Stimulated activated CD8-positive, alpha-beta memory T cell treated with anti-CD3 and anti-CD28 coated beads, Interleukin-15, amount 100 ng/mL, for 48 hours (primary cell): ENCODE data around the gene ODAD4.

Source experiments
- DNase-seq, 2 donors: peaks; one replicate each; pipeline ENCODE4 v3.0.0-alpha.2; 2020; ENCODE audit warnings: low read depth in 2 of 2

The ODAD4 gene

GRCh38 chr17:41930009-41930832 lies at the start of gene ODAD4:
Gene ODAD4, plus strand, starts transcription at chr17:41930617. Its CDS starts 107 bp downstream, at chr17:41930724.
- peak; percentile 93 to 95 for DNase-seq

GRCh38 chr17:41882756-41883155 lies 47.7 kb upstream of the ODAD4 start:
- DNase-seq = no peak

GRCh38 chr17:41885733-41886132 lies 44.7 kb upstream of the ODAD4 start:
- no peak for DNase-seq

GRCh38 chr17:41888332-41888965 lies 42.0 kb upstream of the ODAD4 start:
- no peak for DNase-seq

- DNase-seq = no peak
Measured at GRCh38 chr17:41891135-41892020, 39.0 kb upstream of the ODAD4 start.

- DNase-seq = no peak
Measured at GRCh38 chr17:41892021-41892376, 38.4 kb upstream of the ODAD4 start.

- no peak for DNase-seq
Measured at GRCh38 chr17:41893384-41893783, 37.0 kb upstream of the ODAD4 start.

- DNase-seq = no peak
Measured at GRCh38 chr17:41894791-41895331, 35.6 kb upstream of the ODAD4 start.

GRCh38 chr17:41895617-41896016 lies 34.8 kb upstream of the ODAD4 start:
- DNase-seq = no peak

GRCh38 chr17:41896726-41897125 lies 33.7 kb upstream of the ODAD4 start:
- no peak for DNase-seq

- DNase-seq = no peak
Measured at GRCh38 chr17:41901646-41902045, 28.8 kb upstream of the ODAD4 start.

- no peak for DNase-seq
Measured at GRCh38 chr17:41904242-41904841, 26.1 kb upstream of the ODAD4 start.

GRCh38 chr17:41905172-41905571 lies 25.2 kb upstream of the ODAD4 start:
- DNase-seq = no peak

- DNase-seq = no peak
Measured at GRCh38 chr17:41906465-41907184, 23.8 kb upstream of the ODAD4 start.

- no peak for DNase-seq
Measured at GRCh38 chr17:41907185-41907556, 23.2 kb upstream of the ODAD4 start.

- DNase-seq = no peak
Measured at GRCh38 chr17:41907633-41908539, 22.5 kb upstream of the ODAD4 start.

GRCh38 chr17:41909088-41909487 lies 21.3 kb upstream of the ODAD4 start:
- DNase-seq = no peak

GRCh38 chr17:41910701-41911391 lies 19.6 kb upstream of the ODAD4 start:
- DNase-seq = no peak

- no peak for DNase-seq
Measured at GRCh38 chr17:41912925-41913324, 17.5 kb upstream of the ODAD4 start.
